ENCODE measurements around the gene HOXC12.

HOXC12 gene

DNA sequence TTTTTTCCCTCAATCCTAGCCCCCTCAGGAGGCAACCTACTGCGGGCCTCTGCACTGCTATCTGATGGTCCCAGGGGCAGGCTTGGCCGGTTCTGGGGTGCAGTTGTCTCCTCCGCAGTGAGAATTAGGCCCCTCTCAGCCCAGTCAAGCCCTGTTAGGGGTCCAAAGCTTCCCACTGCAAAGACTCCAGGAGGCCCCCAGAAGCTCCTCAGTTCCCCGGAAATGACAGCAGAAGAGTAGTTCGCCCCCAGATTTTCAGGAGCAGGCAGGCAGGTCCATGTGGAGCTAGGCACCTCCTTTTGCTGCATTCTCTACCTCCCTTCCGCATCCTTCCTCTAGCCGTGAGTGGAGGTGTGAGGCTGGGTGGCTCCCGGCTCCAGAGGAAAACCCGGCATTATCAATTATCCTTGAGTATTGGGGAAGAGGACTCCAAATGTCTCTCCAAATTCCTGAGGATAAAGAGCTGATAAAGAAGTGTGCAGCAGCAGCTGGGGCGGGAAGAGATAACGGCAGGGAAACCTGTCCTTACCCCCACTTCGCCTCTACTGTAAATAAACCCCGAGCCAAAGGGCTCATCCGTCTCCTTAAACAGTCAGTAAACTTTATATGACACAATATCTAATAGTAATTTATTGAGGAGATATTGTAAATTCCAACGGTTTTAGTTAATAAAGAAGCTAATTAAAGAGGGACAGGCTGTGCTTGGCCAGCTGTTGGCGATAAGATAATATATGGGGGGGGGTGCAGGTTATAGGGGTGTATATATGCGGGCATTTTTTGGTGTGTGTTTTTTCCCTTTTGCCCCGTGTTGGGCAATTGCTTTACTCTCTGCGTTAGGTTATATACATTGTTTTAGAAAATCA lies 641 bp upstream of the HOXC12 start:
- in situ Hi-C loops (cut with MboI; ENCODE audit: low sequenced_read_pairs): no loop called here

DNA sequence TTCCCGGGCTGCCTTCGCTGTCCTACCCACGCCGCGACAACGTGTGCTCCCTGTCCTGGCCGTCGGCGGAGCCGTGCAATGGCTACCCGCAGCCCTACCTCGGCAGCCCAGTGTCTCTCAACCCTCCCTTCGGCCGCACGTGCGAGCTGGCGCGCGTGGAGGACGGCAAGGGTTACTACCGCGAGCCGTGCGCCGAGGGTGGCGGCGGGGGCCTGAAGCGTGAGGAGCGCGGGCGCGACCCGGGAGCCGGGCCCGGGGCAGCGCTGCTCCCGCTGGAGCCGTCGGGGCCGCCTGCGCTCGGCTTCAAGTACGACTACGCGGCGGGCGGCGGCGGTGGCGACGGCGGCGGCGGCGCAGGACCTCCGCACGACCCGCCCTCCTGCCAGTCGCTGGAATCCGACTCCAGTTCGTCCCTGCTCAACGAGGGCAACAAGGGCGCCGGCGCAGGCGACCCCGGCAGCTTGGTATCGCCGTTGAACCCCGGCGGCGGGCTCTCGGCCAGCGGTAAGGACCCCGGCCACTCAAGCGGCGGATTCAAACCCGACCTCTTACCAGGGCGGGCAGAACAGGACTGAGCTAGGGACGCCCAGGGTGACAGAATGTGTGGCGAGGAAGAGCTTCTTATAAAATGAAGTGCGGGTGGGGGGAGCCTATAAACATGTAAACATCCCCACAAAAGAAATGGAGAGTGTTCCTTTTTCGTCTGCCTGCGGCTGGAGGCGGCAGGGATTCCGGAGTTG lies 503 bp downstream of the HOXC12 start:
- in situ Hi-C loops (cut with MboI; ENCODE audit: low sequenced_read_pairs): no loop called here

- in situ Hi-C loops (cut with MboI; ENCODE audit: low sequenced_read_pairs): no loop called here
These were observed 1.1 kb downstream of the HOXC12 start for GRCh38 chr12:53955776-53956250.

- in situ Hi-C loops (cut with MboI; ENCODE audit: low sequenced_read_pairs): no loop called here
These were observed 1.7 kb downstream of the HOXC12 start for GRCh38 chr12:53956251-53956887.

- in situ Hi-C loops (cut with MboI; ENCODE audit: low sequenced_read_pairs): no loop called here
These were observed 2.3 kb downstream of the HOXC12 start for GRCh38 chr12:53956914-53957536.

- in situ Hi-C loops (cut with MboI; ENCODE audit: low sequenced_read_pairs): no loop called here
These were observed 3.4 kb downstream of the HOXC12 start for GRCh38 chr12:53958128-53958527.

GRCh38 chr12:53959314-53959713 lies 4.6 kb downstream of the HOXC12 start:
- in situ Hi-C loops (cut with MboI; ENCODE audit: low sequenced_read_pairs): no loop called here

DNA sequence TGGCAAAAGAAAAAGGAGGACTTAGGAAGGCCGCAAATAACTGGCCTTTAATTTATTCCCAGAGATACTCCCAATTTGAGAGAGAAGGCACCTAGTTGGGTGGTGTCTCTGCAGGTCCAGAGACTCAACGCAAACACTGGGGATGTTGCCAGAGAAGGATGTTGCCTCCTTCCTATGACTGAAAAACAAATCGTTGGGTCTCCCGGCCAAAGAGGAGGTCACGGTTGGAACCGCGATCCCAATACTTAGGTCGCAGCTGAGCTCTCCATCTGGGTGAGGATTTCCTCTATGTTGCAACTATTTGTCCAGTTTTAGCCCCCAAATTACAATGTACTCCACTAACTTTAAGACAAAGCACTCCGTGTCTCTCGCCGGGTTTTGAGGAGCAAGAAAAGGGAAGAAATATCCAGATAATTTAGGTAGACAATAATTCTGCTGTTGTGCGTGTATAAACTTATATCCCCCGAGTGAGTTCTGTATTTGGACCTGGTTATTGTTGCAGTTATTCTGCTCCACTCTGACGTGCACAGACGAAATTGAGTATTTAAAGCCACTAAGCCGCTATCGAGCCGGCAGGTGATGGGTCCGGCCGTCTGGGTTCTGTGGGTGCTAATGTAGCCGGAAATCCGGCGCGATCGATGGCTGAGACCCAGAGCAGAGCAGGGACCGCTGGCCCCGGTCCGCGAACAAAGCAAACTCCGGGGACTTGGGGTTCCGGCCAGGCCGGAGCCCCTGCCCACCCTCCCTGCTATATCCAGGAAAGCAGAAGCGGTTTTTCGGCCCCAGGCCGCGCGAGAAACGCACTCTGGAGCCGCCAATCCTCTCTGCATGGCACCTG lies 5.7 kb downstream of the HOXC12 start:
- in situ Hi-C loops (cut with MboI; ENCODE audit: low sequenced_read_pairs): no loop called here

- in situ Hi-C loops (cut with MboI; ENCODE audit: low sequenced_read_pairs): no loop called here
These were observed 6.5 kb downstream of the HOXC12 start for GRCh38 chr12:53961025-53961761.

GRCh38 chr12:53963005-53963404 lies 8.3 kb downstream of the HOXC12 start:
- in situ Hi-C loops (cut with MboI; ENCODE audit: low sequenced_read_pairs): no loop called here

DNA sequence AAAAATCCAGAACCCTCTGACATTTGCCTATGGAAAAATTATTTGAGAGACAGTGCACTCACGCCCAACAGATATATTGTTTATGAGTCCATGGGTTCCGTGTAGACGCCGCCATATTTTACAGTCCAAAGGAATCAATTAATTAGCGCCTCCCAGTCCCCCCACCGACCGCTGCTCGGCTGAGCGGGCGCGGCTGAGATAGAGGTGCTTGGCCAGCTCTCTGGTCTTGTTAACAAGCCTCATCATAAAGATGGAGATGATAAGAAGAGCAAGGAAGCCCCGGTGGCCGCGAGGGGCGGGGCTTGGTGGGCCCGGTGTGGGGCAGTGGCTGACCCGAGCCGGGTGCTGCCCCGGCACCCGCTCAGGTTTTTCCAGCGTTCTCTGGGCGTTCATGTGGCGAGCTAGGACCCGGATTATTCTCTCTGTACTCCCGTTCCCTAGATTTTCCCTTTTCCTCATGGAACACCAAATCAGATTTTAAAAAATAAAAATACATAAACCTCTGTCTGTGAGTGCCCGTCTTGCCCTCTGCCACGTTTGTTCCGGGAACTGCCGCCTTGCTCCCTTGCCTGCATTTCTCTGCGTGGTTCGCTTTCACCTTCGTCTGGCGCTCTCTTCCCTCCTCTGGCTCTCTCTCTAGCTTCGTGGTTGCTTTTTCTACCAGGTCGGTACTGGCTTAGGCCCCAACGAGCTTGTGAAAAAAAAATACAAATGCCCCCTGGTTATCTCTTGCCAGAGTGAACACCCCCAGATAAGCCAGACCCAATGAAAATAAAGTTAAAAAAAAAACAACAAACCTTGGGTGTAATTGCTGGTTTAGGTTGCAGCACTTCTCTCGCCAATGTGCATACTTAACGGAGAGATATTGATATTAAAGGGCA lies 9.0 kb downstream of the HOXC12 start:
- in situ Hi-C loops (cut with MboI; ENCODE audit: low sequenced_read_pairs): no loop called here

- in situ Hi-C loops (cut with MboI; ENCODE audit: low sequenced_read_pairs): no loop called here
These were observed 9.6 kb downstream of the HOXC12 start for GRCh38 chr12:53964315-53964713.

- in situ Hi-C loops (cut with MboI; ENCODE audit: low sequenced_read_pairs): no loop called here
These were observed 10.8 kb downstream of the HOXC12 start for GRCh38 chr12:53965281-53966084.

- in situ Hi-C loops (cut with MboI; ENCODE audit: low sequenced_read_pairs): no loop called here
These were observed 11.3 kb downstream of the HOXC12 start for GRCh38 chr12:53966085-53966384.

DNA sequence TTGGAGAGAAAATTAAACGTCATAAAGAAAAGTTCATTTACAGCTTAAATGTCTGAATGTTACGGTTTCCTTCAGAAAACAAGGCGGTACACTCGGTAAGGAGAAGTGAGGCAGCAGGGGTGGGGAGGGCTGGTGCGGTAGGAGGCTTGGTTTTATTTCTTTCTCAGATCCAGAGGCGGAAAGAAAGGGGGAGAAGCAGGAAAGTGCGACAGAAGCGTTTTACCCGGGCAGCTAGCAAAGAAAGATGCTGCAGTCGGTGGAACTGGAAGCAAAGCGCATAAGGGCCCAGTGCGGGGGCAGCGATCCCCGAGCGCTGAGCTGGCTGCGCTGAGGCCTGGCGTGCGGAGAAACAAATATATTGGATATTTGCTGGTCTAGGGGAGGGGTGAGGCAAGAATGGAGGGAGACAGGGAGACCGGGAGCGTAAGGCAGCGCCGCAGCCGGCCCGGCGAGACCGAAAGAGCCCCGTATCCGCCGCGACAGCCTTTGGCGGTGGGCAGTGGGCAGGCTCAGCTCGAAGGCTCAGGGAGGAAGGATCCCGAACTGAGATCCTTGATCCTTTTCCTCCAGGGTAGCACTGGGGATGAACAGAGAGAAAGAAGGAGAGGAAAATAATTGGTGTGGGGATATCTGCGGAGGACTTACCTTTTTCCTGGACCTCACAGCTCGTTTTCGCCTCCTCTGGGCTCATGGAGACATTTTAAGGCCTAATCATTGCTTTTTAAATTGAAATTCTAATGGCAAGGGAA lies 11.9 kb downstream of the HOXC12 start:
- in situ Hi-C loops (cut with MboI; ENCODE audit: low sequenced_read_pairs): no loop called here

- in situ Hi-C loops (cut with MboI; ENCODE audit: low sequenced_read_pairs): no loop called here
These were observed 12.8 kb downstream of the HOXC12 start for GRCh38 chr12:53967421-53967925.

Measured in HL-60/S4 treated with retinoic acid at 250 ng/mL for 4 days and 3 days (cell line).